HepG2 (cell line): ENCODE measurements around the gene CDC14B. TPM values are rescaled to one million over a fixed set of nuclear protein-coding genes. Genes with fewer than 3 reads are reported as not detected.
A peak's percentile ranks its signal among the peaks of the same experiment; 100 is the strongest.

Experiments
- ATF5 ChIP-seq: sonication (generic); formaldehyde crosslinking; IDR thresholded peaks from 2 replicates; pipeline ENCODE4 v1.4.0; 2020; ENCODE audit warnings: mild to moderate bottlenecking, low read depth, missing genetic modification reagents
- ETV6 ChIP-seq: sonication (generic); formaldehyde crosslinking; conservative IDR thresholded peaks from 2 replicates; pipeline ENCODE4 v1.4.0; 2020; ENCODE audit warnings: missing genetic modification reagents
- HDAC1 ChIP-seq: sonication (generic); formaldehyde crosslinking; IDR thresholded peaks from 2 replicates; pipeline ENCODE4 v1.5.1; 2020; ENCODE audit warnings: mild to moderate bottlenecking, missing genetic modification reagents
- JUN ChIP-seq: sonication (generic); formaldehyde crosslinking; IDR thresholded peaks from 2 replicates; pipeline ENCODE4 v1.4.0; 2020; ENCODE audit warnings: mild to moderate bottlenecking, missing genetic modification reagents
- KDM2A ChIP-seq: sonication (generic); formaldehyde crosslinking; IDR thresholded peaks from 2 replicates; pipeline ENCODE4 v1.4.0; 2020; ENCODE audit warnings: low read depth, missing genetic modification reagents, borderline replicate concordance
- KLF9 ChIP-seq: IDR thresholded peaks from 2 replicates; pipeline ENCODE4 v1.6.1; 2016; ENCODE audit warnings: low read depth
- MATR3 ChIP-seq: sonication (generic); formaldehyde crosslinking; IDR thresholded peaks from 2 replicates; pipeline ENCODE4 v1.4.0; 2020; ENCODE audit warnings: missing genetic modification reagents
- PLRG1 ChIP-seq: fragments of 450-650 bp; conservative IDR thresholded peaks from 2 replicates; pipeline ENCODE4 v1.6.1; 2016
- RBFOX2 ChIP-seq: fragments of 200-400 bp; formaldehyde crosslinking; IDR thresholded peaks from 2 replicates; pipeline ENCODE4 v1.6.1; 2017; ENCODE audit warnings: low read depth, mild to moderate bottlenecking, low read length
- STAT5B ChIP-seq: sonication (generic); formaldehyde crosslinking; IDR thresholded peaks from 2 replicates; pipeline ENCODE4 v1.4.0; 2020; ENCODE audit warnings: missing genetic modification reagents
- TOE1 ChIP-seq: sonication (generic); formaldehyde crosslinking; IDR thresholded peaks from 2 replicates; pipeline ENCODE4 v1.4.0; 2020; ENCODE audit warnings: mild to moderate bottlenecking, missing genetic modification reagents
- ZBTB7B ChIP-seq: sonication (generic); formaldehyde crosslinking; IDR thresholded peaks from 2 replicates; pipeline ENCODE4 v1.4.0; 2020; ENCODE audit warnings: missing genetic modification reagents
- ZNF121 ChIP-seq: sonication (generic); formaldehyde crosslinking; IDR thresholded peaks from 2 replicates; pipeline ENCODE4 v1.5.0; 2020; ENCODE audit warnings: mild to moderate bottlenecking, missing genetic modification reagents
- ZNF124 ChIP-seq: sonication (generic); formaldehyde crosslinking; IDR thresholded peaks from 2 replicates; pipeline ENCODE4 v1.4.0; 2020; ENCODE audit warnings: missing genetic modification reagents
- ZNF136 ChIP-seq: sonication (generic); formaldehyde crosslinking; IDR thresholded peaks from 2 replicates; pipeline ENCODE4 v1.8.1; 2022; ENCODE audit warnings: low read depth, mild to moderate bottlenecking, moderate library complexity, missing genetic modification reagents
- ZNF18 ChIP-seq: sonication (generic); formaldehyde crosslinking; IDR thresholded peaks from 2 replicates; pipeline ENCODE4 v1.8.0; 2022; ENCODE audit warnings: mild to moderate bottlenecking, missing genetic modification reagents; ENCODE audit not compliant: insufficient replicate concordance
- ZNF232 ChIP-seq: sonication (generic); formaldehyde crosslinking; IDR thresholded peaks from 2 replicates; pipeline ENCODE4 v1.4.0; 2020; ENCODE audit warnings: missing genetic modification reagents, borderline replicate concordance
- ZNF430 ChIP-seq: sonication (generic); formaldehyde crosslinking; IDR thresholded peaks from 2 replicates; pipeline ENCODE4 v1.9.0; 2021; ENCODE audit warnings: mild to moderate bottlenecking, missing genetic modification reagents
- ZNF512B ChIP-seq: sonication (generic); formaldehyde crosslinking; IDR thresholded peaks from 2 replicates; pipeline ENCODE4 v1.5.1; 2020; ENCODE audit warnings: missing genetic modification reagents, mild to moderate bottlenecking, borderline replicate concordance
- ZNF570 ChIP-seq: sonication (generic); formaldehyde crosslinking; IDR thresholded peaks from 2 replicates; pipeline ENCODE4 v1.4.0; 2020; ENCODE audit warnings: mild to moderate bottlenecking, missing genetic modification reagents, borderline replicate concordance
- polyA plus RNA-seq, 8 experiments: library from polyadenylated mRNA; depleted of rRNA in 3 of 8; stranded (reverse) in 7 of 8; unstranded in 1 of 8; fragments of >200 nt; fragmentation: Illumina TruSeq in 4 of 8; extraction: Trizol in 4 of 8; gene quantifications; 2 replicates each; pipeline versions ENCODE4 v1.2.1 to v1.2.3, GENCODE V29; 2011 to 2016; ENCODE audit warnings: low read depth in 4 of 8, missing spikeins in 1 of 8, mixed read lengths in 1 of 8; ENCODE audit not compliant: insufficient read depth in 1 of 8
- total RNA-seq, 5 experiments: library from RNA; depleted of rRNA; stranded (reverse); fragments of >200 nt; fragmentation: Illumina TruSeq; extraction: Trizol; gene quantifications; 2 replicates each; pipeline ENCODE4 v1.2.3, GENCODE V29; 2016; ENCODE audit warnings: low read depth in 1 of 5
- TF ChIP-seq, protein P1 (sequence below): sonication (generic); formaldehyde crosslinking; IDR thresholded peaks from 2 replicates; pipeline ENCODE4 v1.5.0; 2020; ENCODE audit warnings: mild to moderate bottlenecking, missing genetic modification reagents, borderline replicate concordance
- TF ChIP-seq, protein P2 (sequence below): sonication (generic); formaldehyde crosslinking; IDR thresholded peaks from 2 replicates; pipeline ENCODE4 v1.4.0; 2020; ENCODE audit warnings: missing genetic modification reagents, borderline replicate concordance

The CDC14B gene
- total and polyA plus RNA-seq, 2 of the 13 experiments (the other 11 are each of a cell fraction or from before 2014, with no cell fraction given), result 25.8 to 33.3 TPM

GRCh38 chr9:96490534-96491078, 129.0 kb downstream of the CDC14B start (continued):
- TF ChIP-seq ZNF512B (CRISPR knock-in tag) (no peak), JUN (CRISPR knock-in tag) (no peak), STAT5B (CRISPR knock-in tag) (no peak), MATR3 (CRISPR knock-in tag) (no peak), PLRG1 (no peak), ZNF232 (no peak), ZNF124 (no peak), TOE1 (CRISPR knock-in tag) (no peak), ZNF121 (CRISPR knock-in tag) (no peak), ZNF18 (CRISPR knock-in tag) (no peak), ZBTB7B (CRISPR knock-in tag) (no peak), KLF9 (CRISPR knock-in tag) (no peak), KDM2A (CRISPR knock-in tag) (no peak), ZNF570 (CRISPR knock-in tag) (no peak), HDAC1 (CRISPR knock-in tag) (no peak), ETV6 (CRISPR knock-in tag) (no peak), ATF5 (CRISPR knock-in tag) (no peak), ZNF430 (no peak), RBFOX2 (peak; percentile 69), ZNF136 (CRISPR knock-in tag) (no peak)
- TF ChIP-seq, protein P1, sequence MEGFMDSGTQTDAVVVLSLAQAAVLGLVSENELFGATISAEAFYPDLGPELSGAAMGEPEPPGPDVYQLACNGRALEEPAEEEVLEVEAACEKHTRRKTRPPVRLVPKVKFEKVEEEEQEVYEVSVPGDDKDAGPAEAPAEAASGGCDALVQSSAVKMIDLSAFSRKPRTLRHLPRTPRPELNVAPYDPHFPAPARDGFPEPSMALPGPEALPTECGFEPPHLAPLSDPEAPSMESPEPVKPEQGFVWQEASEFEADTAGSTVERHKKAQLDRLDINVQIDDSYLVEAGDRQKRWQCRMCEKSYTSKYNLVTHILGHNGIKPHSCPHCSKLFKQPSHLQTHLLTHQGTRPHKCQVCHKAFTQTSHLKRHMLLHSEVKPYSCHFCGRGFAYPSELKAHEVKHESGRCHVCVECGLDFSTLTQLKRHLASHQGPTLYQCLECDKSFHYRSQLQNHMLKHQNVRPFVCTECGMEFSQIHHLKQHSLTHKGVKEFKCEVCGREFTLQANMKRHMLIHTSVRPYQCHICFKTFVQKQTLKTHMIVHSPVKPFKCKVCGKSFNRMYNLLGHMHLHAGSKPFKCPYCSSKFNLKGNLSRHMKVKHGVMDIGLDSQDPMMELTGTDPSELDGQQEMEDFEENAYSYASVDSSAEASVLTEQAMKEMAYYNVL (CRISPR knock-in tag), result no peak
- TF ChIP-seq, protein P2, sequence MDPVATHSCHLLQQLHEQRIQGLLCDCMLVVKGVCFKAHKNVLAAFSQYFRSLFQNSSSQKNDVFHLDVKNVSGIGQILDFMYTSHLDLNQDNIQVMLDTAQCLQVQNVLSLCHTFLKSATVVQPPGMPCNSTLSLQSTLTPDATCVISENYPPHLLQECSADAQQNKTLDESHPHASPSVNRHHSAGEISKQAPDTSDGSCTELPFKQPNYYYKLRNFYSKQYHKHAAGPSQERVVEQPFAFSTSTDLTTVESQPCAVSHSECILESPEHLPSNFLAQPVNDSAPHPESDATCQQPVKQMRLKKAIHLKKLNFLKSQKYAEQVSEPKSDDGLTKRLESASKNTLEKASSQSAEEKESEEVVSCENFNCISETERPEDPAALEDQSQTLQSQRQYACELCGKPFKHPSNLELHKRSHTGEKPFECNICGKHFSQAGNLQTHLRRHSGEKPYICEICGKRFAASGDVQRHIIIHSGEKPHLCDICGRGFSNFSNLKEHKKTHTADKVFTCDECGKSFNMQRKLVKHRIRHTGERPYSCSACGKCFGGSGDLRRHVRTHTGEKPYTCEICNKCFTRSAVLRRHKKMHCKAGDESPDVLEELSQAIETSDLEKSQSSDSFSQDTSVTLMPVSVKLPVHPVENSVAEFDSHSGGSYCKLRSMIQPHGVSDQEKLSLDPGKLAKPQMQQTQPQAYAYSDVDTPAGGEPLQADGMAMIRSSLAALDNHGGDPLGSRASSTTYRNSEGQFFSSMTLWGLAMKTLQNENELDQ (CRISPR knock-in tag), result no peak
